AG08395 (cell line): ENCODE results near the gene FASTK.
"Not testable (repeated sequence)": the region's sequence is repeated elsewhere in the genome, so short reads cannot be mapped to it uniquely, and the experiment has no call there.

Source experiments
- DNase-seq: peaks from one replicate; pipeline ENCODE4 v3.0.0; 2012; ENCODE audit warnings: mixed read lengths, low spot score

The FASTK gene

DNA sequence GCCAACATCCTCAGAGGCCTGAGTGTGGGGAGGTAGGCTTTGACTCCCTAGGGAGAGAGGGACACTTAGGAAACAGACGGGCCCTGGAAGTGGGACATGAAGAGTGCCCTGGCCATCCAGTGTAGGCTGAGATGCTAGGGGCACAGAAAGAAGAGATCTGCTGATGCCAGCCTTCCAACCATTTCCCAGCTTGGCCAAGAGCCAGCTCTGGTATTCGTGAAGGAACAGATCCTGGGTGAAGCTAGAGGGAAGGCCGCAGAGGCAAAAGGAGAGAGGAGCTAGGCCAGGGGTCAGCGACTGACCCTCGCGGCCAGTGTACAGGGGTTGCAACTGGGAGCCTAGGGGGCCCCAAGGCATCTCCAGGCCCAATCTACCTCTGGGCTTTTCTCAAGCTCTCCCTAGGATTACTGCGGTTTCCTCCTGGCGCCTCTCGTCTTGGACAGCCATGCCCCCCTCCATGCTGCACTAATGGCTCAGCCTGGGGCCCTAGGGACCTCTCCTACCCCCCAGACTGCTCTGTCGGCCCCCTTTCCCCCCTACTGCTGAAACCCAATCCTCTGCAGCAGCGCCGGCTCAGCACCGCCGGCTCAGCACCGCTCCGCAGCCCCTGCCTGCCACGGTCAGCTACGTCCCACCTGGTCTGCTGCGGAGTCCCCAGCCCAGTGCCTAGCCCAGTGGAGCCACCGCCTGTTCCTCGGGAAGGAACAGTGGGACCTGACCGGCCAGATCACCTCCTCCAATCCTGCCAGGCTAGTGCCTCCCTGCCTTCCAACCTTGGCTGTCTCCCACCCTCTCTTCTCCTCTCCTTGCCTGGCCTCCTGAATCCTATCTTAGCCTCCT, 32.4 kb downstream of the FASTK start, which contains the start of gene ASIC3:
Gene ASIC3, plus strand, starts transcription at position 556 of the 840 bp plus-strand sequence. CDS start 355 bp downstream, outside the sequence.
- DNase-seq = no peak

DNA sequence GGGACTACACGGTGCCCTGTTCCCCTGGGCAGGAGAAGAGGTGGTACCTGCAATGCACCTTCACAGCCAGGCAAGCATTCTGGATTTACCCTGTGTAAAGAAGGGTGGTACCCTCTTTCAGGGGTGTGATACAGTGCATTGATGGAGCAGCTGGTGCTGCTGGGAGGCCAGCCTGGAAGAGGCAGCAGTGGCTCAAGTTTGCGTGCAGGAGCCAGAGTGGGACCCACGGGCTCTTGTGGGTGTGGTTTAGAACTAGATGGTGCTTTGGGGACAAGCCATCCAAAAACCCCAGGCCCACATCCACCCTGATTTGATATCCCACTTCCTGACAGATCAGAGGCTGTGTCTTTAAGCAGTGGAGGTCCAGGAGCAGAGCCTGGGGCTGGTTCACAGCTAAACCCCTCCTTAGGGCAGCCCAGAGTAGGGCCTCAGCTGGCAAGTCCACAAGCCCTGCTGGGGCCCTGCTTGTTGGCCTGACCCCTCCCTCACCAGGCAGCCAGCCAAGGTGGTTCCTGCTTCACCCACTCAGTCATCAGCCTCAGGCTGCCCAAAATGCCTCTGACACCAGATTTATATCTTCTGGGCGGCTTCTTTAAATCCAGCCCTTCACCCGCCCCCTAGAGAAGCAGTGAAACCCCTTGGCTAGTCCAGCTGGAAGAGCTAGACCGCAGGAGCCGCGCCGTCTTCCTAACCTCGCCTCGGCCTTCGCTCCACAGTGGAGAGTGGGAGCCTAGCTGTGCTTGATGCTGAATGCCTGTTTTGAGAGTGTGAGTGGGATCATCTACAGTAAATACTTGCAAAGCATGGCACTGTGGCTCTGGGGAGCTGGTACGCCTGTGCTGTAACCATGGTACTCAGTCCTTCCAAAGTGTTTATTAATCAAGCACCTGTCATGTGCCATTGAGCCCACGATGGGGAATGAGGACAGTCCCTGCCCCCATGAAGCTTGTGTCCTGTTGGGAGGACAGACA, 33.7 kb downstream of the FASTK start:
- peak; percentile 47 for DNase-seq

DNA sequence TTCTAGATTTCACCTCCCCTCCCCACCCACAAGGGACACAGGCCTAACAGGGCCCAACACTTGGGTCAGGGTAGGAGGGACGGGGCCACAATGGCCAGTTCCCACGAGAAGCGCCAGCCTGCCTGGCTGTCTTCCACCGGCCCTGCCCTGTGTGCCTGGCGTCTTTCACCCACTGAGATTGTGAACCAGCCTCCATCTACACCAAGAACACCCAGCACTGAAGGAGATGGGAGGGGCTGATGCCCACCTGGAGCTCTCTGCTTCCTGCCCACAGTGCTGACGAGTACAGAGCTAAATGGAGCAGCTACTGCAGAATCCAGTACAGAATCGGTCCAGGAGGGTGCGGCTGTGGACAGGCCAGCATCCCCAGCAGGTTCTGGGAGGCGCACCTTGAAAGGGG, 34.6 kb downstream of the FASTK start:
- no peak for DNase-seq

- no peak for DNase-seq
Observed at GRCh38 chr7:151045262-151045661, 35.3 kb downstream of the FASTK start.

DNA sequence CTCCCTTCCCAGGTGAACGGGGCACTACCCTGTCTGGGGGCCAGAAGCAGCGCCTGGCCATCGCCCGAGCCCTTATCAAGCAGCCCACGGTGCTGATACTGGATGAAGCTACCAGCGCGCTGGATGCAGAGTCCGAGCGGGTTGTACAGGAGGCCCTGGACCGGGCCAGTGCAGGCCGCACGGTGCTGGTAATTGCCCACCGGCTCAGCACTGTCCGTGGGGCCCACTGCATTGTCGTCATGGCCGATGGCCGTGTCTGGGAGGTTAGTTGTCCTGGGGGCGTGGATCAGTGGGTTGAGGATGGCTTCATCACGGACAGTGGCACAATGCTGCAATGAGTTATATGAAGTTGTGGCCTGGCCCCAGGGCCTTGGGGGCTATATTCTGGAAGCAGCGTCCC, 36.6 kb downstream of the FASTK start:
- DNase-seq = no peak

- not testable (repeated sequence) for DNase-seq
Observed at GRCh38 chr7:151043449-151043848, 37.2 kb downstream of the FASTK start.

GRCh38 chr7:151040616-151041375, 39.8 kb downstream of the FASTK start:
- DNase-seq = no peak

DNA sequence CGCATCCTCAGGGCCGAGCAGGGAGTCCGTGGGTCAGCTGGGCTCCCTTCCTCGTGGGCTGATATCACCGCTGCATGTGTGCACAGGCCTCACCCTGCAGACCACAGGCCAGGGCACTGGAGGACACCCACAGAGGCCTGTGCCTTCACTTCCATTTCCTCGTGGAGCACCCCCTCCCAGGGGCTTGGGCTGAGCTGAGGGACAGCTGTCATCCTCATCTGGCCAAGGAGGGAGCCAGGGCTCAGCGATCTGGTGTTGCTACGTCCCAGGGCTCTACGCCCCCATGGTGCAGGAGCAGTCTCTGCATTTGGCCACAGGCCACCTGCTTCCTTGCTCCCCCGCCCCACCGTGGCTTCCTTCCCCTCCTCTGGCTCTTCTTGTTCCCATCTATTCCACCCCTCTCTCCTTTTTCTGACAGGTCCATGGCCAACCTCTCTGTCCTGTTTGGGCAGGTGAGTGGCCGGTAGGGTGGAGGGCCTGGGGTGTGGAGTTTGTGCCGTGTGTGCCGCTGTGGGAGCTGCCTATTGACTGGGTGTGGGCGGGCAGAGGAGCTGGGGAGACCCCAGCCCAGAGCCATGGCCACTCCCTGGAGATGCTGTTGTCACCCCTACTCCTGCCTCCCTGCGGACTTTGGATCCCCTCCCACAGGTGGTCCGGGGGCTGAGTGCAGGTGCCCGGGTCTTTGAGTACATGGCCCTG, 40.6 kb downstream of the FASTK start:
- DNase-seq = no peak

DNA sequence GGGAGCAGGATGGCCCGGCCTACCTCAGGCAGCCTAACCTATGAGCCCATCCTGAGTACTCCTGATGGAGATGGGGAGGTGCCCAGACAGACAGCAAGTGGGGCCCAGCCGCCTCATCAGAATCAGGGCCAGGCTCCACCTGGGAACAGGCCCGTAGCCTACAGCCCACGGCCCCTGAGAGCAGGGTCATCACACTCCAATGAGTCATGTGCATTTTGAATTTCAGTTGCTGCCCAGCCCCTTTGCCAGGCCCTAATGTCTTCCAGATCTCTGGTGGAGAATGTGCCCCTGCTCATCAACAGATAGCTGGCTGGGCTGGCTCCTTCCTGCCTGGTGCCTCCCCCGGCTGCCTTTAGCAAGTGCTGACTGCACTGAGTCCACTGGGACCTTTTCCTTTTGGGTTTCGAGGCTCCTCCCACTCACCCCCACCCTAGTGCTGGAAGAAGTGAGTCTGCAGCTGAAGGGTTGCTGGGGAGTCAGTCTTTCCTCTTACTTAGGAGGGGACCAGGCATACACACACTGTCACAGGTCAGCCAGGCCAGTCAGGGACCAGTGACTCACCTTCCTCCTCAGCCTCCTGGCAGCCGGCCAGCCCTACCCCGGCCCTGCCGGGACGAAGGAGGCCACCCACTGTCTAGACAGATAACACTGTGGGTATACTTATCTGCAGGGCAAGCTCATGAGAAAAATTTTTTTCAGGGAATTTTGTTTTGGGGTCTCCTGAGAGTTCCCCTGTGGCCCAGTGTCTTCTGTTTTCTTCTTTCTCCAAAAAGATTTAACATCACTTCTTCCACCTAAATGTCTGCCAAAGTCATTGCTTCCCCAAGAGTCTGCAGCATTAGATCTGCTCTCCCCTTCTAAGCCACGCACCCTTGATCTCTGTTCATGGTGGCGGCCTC, 41.4 kb downstream of the FASTK start:
- DNase-seq = peak; percentile 92

GRCh38 chr7:151035902-151036301, 44.7 kb downstream of the FASTK start:
- no peak for DNase-seq

DNA sequence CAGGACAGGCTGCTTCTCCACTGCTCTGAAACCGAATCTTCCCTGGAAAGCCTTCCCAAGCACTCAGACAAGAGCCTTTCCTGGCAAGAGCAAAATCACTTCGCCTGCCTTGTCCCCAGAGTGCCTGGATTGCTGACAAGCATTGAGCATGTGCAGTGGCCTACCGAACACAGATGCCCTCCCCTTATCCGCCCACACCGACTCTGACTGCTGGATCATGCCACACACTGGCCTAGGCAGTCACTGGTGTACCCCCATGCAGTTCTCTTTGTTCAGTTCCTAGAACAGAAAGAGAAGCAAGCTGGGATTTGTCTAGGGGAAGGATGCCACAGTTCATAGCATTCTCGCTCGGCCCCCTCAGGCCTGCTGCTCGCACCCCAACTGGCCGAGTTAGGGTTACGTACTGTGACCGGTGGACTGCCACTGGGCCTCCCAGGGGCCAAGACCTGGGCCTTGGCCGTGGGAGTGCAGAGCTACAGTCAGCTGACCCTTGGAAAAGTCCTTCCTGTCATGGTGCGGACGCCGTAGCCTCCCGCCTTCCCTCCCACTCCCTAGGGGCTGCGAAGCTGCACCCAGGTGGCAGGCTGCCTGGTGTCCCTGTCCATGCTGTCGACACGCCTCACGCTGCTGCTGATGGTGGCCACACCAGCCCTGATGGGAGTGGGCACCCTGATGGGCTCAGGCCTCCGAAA, 45.4 kb downstream of the FASTK start:
- DNase-seq = no peak

- DNase-seq = no peak
Observed at GRCh38 chr7:151034312-151035025, 46.1 kb downstream of the FASTK start.

GRCh38 chr7:151033864-151034249, 46.8 kb downstream of the FASTK start:
- DNase-seq = no peak

DNA sequence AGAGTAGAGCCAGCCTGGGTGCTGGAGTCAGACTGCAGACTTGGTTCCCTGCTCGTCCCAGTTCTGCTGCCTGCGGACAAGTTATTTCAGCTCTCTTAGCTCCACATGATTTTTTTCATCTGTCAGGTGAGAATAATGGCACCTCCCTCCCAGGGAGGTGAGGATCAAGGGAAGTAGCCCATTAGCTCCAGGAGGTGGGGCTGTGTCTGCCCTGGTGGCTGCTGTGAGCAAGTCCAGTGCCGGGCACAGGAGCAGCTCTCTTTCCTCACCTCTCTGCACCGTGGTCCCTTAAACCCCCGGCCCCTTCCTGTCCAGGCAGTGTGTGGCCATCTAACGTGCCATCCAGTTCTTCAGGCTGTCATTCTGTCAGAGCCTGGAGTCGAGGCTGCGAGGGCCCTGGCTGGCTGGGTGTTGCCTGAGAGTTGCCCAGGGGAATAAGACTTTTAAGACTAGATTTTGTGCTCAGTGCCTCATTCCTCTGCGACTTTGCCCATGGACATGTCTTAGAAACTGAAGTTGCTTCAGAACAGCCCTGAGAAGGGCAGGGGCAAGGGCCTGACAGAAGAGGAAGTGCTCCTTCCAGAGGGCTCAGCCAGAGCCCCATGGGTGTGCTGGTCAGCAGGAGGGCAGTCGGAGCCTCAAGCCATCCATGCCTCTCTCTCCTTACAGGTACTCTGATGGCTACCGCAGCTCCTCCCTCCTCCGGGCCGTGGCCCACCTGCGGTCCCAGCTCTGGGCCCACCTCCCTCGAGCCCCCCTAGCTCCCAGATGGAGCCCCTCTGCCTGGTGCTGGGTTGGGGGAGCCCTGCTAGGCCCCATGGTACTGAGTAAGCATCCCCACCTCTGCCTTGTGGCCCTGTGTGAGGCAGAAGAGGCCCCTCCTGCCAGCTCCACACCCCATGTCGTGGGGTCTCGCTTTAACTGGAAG, 47.4 kb downstream of the FASTK start:
- DNase-seq = no peak

DNA sequence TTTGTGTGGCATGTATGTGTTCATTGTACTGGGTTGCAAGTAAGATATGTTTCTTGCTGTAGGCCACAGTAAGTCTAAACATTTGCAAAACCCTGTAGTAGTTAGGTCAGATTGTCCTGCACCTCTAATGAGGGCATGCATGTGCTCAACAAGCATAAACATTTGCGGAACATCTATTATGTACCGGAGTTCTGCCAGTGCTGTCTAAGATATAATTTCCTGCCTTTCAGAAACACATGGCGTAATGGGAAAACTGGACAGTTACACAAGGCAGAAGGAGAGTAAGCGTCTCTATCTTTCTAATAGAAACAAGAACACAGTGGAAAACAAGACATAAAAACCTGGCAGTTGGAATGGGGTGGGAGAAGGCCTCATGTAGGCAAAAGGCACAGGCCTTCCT, 49.6 kb downstream of the FASTK start:
- DNase-seq = no peak

GRCh38 chr7:151028948-151029501, 51.6 kb downstream of the FASTK start:
- no peak for DNase-seq

GRCh38 chr7:151028131-151028947, 52.3 kb downstream of the FASTK start, which contains the start of gene ABCB8:
ABCB8 (plus strand) TSS chr7:151028450; CDS start chr7:151028516, 66 bp downstream.
- peak; percentile 100 for DNase-seq
